ENCODE measurements around the gene HCAR2. TPM values are rescaled to one million over a fixed set of nuclear protein-coding genes. Genes with fewer than 3 reads are reported as not detected.

Gene HCAR2
- total RNA-seq, 2 donors from 2014 or later, result not detected

DNA sequence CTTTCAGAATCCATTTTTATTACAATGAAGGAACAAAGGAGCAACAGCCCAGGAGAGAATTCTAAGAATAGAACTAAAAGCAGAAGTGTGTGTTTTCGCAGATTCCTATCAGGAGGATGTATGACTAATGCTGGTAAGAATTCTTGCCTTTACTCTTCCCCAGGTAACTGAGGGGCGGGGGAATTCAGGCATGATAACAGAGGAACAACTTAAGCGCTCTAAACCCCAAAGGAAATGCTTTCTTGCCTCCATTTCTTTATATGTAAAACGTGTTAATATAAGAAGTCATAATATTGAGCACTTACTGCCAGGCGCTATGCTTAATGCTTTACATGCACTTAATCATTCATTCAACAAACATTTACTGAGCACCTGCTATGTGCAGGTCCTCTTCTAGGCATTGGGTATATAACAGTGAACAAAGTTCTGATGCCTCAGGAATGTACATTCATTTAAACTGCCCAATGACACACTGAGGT lies 23.0 kb upstream of the HCAR2 start:
- Mint-ChIP-seq H3K27me3 (ENCODE audit: insufficient read depth) (no peaks in the 10 kb centered on the region), H3K9me3 (no peaks in the 10 kb centered on the region), H3K27ac (peak overlapping the region; percentile 94), H3K4me1 (peaks cover 22% of the 10 kb centered on the region), H3K36me3 (ENCODE audit: low read depth) (no peaks in the 10 kb centered on the region), H3K4me3 (no peak overlapping the region)
- no peaks in the 10 kb centered on the region for H3K36me3 ChIP-seq (ENCODE audit: control insufficient read depth, insufficient read depth, low read length)
- H3K27me3 ChIP-seq (ENCODE audit: control insufficient read depth, insufficient read depth, low read length, poor library complexity, severe bottlenecking), result no peaks in the 10 kb centered on the region
- H3K27ac ChIP-seq (ENCODE audit: low read depth, low read length), result no peak overlapping the region
- no peak overlapping the region for H3K4me3 ChIP-seq (ENCODE audit: low read length)
- H3K9ac ChIP-seq (ENCODE audit: extremely low read depth, low read length, poor library complexity, severe bottlenecking), result peak overlapping the region; percentile 55
- no peaks in the 10 kb centered on the region for H3K9me3 ChIP-seq (ENCODE audit: control insufficient read depth, low read length)
- TF ChIP-seq, protein P1, sequence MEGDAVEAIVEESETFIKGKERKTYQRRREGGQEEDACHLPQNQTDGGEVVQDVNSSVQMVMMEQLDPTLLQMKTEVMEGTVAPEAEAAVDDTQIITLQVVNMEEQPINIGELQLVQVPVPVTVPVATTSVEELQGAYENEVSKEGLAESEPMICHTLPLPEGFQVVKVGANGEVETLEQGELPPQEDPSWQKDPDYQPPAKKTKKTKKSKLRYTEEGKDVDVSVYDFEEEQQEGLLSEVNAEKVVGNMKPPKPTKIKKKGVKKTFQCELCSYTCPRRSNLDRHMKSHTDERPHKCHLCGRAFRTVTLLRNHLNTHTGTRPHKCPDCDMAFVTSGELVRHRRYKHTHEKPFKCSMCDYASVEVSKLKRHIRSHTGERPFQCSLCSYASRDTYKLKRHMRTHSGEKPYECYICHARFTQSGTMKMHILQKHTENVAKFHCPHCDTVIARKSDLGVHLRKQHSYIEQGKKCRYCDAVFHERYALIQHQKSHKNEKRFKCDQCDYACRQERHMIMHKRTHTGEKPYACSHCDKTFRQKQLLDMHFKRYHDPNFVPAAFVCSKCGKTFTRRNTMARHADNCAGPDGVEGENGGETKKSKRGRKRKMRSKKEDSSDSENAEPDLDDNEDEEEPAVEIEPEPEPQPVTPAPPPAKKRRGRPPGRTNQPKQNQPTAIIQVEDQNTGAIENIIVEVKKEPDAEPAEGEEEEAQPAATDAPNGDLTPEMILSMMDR (conservative IDR thresholded peaks at IDR 0.05), result no peak
- 39% methylated on average over 3 of the region's 5 CpGs; no CpG with 5 or more reads in 1 of the 2 experiments for WGBS, 2 experiments (ENCODE audit: insufficient coverage in 1 of 2, insufficient read length in 1 of 2)
- H3K4me1 ChIP-seq (ENCODE audit: control insufficient read depth, insufficient read depth, low read length), result peaks cover 7% of the 10 kb centered on the region
- peak; percentile 80 for DNase-seq

DNA sequence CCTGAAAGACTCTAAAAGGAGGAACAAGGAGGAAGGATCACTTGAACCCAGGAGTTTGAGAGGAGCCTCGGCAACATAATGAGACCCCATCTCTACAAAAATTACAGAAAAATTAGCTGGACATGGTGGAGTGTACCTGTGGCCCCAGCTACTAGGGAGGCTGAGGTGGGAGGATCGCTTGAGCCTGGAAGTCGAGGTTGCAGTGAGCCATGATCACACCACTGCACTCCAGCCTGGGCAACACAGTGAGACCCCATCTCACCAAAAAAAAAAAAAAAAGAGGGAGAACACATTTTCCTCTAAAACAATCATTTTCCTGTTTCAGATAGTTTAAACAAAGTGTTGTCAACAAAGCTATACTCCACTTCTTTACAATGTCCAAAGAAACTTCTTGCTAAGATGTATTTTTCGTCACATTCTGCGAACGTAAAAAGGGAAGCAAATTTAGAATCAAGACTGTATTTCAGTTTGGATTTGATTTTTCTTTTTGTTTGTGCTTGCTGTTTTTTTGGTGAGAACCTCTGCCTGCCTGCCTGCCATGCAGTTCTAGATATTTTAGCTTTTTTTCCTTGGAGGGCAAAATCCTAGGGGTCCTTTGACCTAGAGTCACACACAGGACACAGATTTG lies 22.4 kb upstream of the HCAR2 start:
- H3K9me3 Mint-ChIP-seq, result no peaks in the 10 kb centered on the region
- peaks cover 17% of the 10 kb centered on the region for H3K4me1 Mint-ChIP-seq
- Histone ChIP-seq H3K9ac (ENCODE audit: extremely low read depth, low read length, poor library complexity, severe bottlenecking) (peak overlapping the region; percentile 55), H3K27ac (ENCODE audit: low read depth, low read length) (no peak overlapping the region), H3K4me1 (ENCODE audit: control insufficient read depth, insufficient read depth, low read length) (peaks cover 3% of the 10 kb centered on the region), H3K36me3 (ENCODE audit: control insufficient read depth, insufficient read depth, low read length) (no peaks in the 10 kb centered on the region), H3K27me3 (ENCODE audit: control insufficient read depth, insufficient read depth, low read length, poor library complexity, severe bottlenecking) (no peaks in the 10 kb centered on the region), H3K9me3 (ENCODE audit: control insufficient read depth, low read length) (no peaks in the 10 kb centered on the region), H3K4me3 (ENCODE audit: low read length) (no peak overlapping the region)
- H3K27ac Mint-ChIP-seq, result peak overlapping the region; percentile 94
- TF ChIP-seq, protein P1 (conservative IDR thresholded peaks at IDR 0.05), result no peak
- no peaks in the 10 kb centered on the region for H3K27me3 Mint-ChIP-seq (ENCODE audit: insufficient read depth)
- no peak overlapping the region for H3K4me3 Mint-ChIP-seq
- WGBS, 2 experiments (ENCODE audit: insufficient coverage in 1 of 2, insufficient read length in 1 of 2), result 92% methylated on average over 5 of the region's 6 CpGs; no CpG with 5 or more reads in 1 of the 2 experiments
- DNase-seq, result no peak
- no peaks in the 10 kb centered on the region for H3K36me3 Mint-ChIP-seq (ENCODE audit: low read depth)

DNA sequence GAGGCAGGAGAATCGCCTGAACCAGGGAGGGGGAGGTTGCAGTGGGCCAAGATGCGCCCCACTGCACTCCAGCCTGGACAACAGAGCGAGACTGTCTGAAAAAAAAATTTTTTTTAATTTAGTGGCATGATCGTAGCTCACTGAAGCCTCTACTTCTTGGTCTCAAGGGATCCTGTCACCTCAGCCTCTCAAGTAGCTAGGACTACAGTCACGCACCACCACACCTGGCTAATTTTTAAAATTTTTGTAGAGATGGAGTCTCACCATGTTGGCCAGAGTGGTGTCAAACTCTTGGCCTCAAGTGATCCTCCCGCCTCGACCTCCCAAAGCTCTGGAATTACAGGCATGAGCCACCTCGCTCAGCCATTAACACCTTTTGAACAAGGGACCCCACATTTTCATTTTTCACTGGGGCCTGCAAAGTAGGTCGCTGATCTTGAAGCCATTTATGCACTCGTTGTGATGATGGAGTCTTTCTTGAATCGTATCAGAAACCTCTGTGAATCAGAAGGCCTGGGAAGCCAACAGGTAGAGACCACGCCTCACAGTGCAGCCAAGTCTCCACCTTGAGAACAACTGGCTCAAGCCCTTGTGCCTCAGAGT lies 21.6 kb upstream of the HCAR2 start:
- WGBS, 2 experiments (ENCODE audit: insufficient coverage in 1 of 2, insufficient read length in 1 of 2), result 90 to 95% methylated on average over 12 of the region's 12 CpGs
- H3K36me3 ChIP-seq (ENCODE audit: control insufficient read depth, insufficient read depth, low read length), result no peaks in the 10 kb centered on the region
- H3K27me3 ChIP-seq (ENCODE audit: control insufficient read depth, insufficient read depth, low read length, poor library complexity, severe bottlenecking), result no peaks in the 10 kb centered on the region
- peak; percentile 63 for DNase-seq
- Mint-ChIP-seq H3K27ac (peak overlapping the region; percentile 69), H3K4me3 (no peak overlapping the region), H3K4me1 (peaks cover 9% of the 10 kb centered on the region), H3K27me3 (ENCODE audit: insufficient read depth) (no peaks in the 10 kb centered on the region), H3K36me3 (ENCODE audit: low read depth) (no peaks in the 10 kb centered on the region), H3K9me3 (no peaks in the 10 kb centered on the region)
- TF ChIP-seq, protein P1 (conservative IDR thresholded peaks at IDR 0.05), result no peak
- H3K9me3 ChIP-seq (ENCODE audit: control insufficient read depth, low read length), result no peaks in the 10 kb centered on the region
- no peak overlapping the region for H3K27ac ChIP-seq (ENCODE audit: low read depth, low read length)
- no peak overlapping the region for H3K4me3 ChIP-seq (ENCODE audit: low read length)
- H3K4me1 ChIP-seq (ENCODE audit: control insufficient read depth, insufficient read depth, low read length), result no peaks in the 10 kb centered on the region
- no peak overlapping the region for H3K9ac ChIP-seq (ENCODE audit: extremely low read depth, low read length, poor library complexity, severe bottlenecking)
